NCI-H69 (cell line): ENCODE measurements around the gene NAMPT.
"Not testable (repeated sequence)": the region's sequence is repeated elsewhere in the genome, so short reads cannot be mapped to it uniquely, and the experiment has no call there.

Experiments used
- DNase-seq: peaks from one replicate; lab custom pipeline; 2025; lab: John Stamatoyannopoulos, UW

Gene NAMPT

GRCh38 chr7:106284714-106285050 lies at the start of gene NAMPT:
Gene NAMPT (minus strand): TSS chr7:106284983. CDS start chr7:106284884, 99 bp downstream.
- no peak for DNase-seq

- DNase-seq, result no peak
Observed at GRCh38 chr7:106332201-106332600, 47.4 kb upstream of the NAMPT start.

- no peak for DNase-seq
Observed at GRCh38 chr7:106331441-106332175, 46.8 kb upstream of the NAMPT start.

GRCh38 chr7:106329971-106330733 lies 45.4 kb upstream of the NAMPT start:
- DNase-seq, result no peak

DNA sequence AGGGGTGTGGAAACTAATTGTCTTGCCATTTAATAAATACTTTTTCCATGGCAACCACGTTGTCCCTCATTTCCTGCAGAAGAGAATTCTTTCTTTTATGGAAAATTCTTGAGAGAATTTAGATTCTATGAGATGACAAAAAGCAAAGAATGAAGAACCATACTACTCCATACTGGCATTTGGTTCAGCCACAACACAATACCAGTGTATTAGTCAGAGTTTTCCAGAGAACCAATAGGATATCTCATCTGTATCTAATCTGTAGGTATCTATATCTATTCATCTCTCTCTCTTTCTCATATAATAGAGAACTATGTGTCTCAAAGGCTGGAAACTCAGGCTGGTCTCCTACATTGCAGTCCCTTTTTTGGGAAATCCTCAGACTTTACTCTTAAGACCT lies 44.6 kb upstream of the NAMPT start:
- DNase-seq, result no peak

- DNase-seq, result no peak
Observed at GRCh38 chr7:106327538-106328481, 43.0 kb upstream of the NAMPT start.

GRCh38 chr7:106326594-106327537 lies 42.1 kb upstream of the NAMPT start:
- DNase-seq, result no peak

- DNase-seq, result not testable (repeated sequence)
Observed at GRCh38 chr7:106324509-106324908, 39.7 kb upstream of the NAMPT start.

DNA sequence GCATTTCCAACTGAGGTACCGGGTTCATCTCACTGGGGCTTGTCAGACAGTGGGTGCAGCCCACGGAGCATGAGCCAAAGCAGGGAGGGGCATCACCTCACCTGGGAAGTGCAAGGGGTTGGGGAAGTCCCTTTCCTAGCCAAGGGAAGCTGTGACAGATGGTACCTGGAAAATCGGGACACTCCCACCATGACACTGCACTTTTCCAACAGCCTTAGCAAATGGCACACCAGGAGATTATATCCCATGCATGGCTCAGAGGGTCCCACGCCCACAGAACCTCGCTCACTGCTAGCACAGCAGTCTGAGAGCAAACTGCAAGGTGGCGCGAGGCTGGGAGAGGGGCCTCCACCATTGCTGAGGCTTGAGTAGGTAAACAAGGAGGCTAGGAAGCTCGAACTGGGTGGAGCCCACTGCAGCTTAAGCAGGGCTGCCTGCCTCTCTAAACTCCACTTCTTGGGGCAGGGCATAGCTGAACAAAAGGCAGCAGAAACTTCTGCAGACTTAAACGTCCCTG lies 35.5 kb upstream of the NAMPT start:
- DNase-seq, result peak; percentile 59

DNA sequence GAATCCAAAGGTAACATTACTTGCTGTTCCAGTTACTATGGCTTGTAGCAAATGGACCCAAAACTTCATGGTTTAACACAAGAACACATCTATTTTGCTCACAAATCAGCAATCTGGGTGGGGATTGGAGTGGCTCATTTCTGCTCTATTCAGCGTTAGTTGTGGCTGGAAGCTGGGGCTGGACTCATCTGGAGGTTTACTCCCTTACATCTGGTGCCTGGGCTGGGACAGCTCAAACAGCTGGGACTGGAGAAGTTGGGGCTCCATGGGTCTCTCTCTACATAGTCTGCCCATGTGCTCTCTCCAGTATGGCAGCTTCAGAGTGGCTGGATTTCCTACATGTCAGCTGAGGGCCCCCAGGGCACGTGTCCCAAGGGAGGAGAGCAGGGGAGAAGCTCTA lies 33.7 kb upstream of the NAMPT start:
- no peak for DNase-seq

- no peak for DNase-seq
Observed at GRCh38 chr7:106317971-106318370, 33.2 kb upstream of the NAMPT start.

DNA sequence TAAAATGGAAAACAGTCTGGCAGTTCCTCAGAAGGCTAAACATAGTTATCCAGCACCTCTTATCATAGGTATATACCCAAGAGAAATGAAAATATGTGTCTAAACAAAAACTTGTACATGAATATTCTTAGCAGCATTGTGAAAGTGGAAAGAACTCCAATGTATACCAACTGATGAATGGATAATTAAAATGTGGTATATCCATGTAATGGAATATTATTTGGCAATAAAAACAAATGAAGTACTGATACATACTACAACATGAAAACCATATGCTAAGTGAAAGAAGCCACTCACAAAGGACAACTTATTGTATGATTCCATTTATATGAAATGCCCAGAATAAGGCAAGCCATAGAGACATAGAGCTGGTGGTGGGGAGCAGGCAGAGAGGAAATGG lies 32.2 kb upstream of the NAMPT start:
- no peak for DNase-seq

- no peak for DNase-seq
Observed at GRCh38 chr7:106314875-106315274, 30.1 kb upstream of the NAMPT start.

DNA sequence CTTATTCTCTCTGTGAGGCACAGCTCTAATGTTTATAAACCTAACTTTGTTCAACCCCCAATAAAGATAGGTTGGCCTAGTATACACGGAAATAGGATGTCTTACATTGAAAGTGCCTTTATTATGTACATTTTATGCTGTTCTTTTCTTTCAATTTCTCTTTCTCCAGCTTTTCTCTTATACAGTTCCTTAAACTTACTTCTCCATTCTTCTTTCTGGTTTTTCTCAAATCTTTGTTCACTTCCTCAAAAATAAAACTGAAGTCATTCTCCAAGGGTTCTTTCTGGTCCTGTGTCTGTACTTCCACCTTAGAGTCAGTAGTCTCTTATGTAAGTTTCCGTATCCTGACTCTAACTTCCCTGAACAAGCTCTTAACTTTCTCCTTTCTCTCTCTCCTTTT lies 29.2 kb upstream of the NAMPT start:
- DNase-seq, result no peak

GRCh38 chr7:106313456-106313901 lies 28.7 kb upstream of the NAMPT start:
- no peak for DNase-seq

- DNase-seq, result no peak
Observed at GRCh38 chr7:106312906-106313305, 28.1 kb upstream of the NAMPT start.

GRCh38 chr7:106312099-106312871 lies 27.5 kb upstream of the NAMPT start:
- no peak for DNase-seq

DNA sequence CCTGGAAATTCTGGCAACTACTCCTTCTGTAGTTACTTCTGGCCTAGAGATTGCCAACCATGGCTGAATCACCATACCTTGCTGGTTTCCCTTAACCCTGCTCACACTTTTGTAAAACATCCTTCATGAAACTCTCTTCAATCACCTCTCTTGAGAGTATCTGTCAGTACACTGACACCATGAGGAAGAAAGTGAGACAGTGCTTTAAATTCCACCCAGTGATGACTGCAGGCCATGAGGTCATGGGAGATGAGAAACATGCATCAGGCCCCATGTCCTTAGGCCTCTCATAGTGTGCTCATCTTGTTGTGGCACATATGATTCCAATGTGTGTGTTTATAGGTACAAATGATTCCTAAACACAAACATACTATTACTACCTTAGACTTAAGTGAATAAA lies 24.6 kb upstream of the NAMPT start:
- DNase-seq, result no peak

- no peak for DNase-seq
Observed at GRCh38 chr7:106306256-106306655, 21.5 kb upstream of the NAMPT start.

- DNase-seq, result no peak
Observed at GRCh38 chr7:106305732-106306131, 20.9 kb upstream of the NAMPT start.
